ENCODE data around the gene PAQR5.

DNA sequence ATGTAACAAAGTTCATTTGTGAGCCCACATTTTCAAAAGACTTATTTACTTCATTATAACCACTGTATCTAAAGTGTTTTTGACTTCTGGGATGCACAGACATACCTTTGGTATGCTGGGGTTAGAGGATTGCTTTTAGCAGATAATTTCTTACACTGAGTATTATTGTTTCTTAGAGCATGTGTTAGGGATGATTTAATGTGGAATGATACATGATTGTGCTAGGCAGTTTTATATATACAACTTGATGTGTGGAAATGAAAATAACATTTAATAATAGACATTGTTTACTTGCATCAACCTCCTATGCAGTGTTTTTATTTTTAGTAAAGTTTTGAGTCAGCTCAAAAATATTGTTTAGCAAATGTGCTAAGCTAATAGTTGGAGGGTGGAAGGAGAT is 118.9 kb downstream of the PAQR5 start:
- TF ChIP-seq POLR2AphosphoS5 (IDR thresholded peaks at IDR 0.05; ENCODE audit: borderline replicate concordance, low read depth, low read length) (no peak), EZH2 (IDR thresholded peaks at IDR 0.05) (no peak)

All from SK-N-MC (cell line).